Ecto neural progenitor cell (in vitro differentiated cells): ENCODE results near the gene LZTR1.

Source experiments
- DNase-seq: peaks from one replicate; pipeline ENCODE4 v3.0.0-alpha.2; 2018; ENCODE audit warnings: low spot score

LZTR1 gene

GRCh38 chr22:20980938-20981722, 967 bp upstream of the LZTR1 start:
- DNase-seq: no peak

GRCh38 chr22:20982563-20982882, 426 bp downstream of the LZTR1 start:
- no peak for DNase-seq

- DNase-seq: no peak
Measured at GRCh38 chr22:20983081-20983771, 1.1 kb downstream of the LZTR1 start.

DNA sequence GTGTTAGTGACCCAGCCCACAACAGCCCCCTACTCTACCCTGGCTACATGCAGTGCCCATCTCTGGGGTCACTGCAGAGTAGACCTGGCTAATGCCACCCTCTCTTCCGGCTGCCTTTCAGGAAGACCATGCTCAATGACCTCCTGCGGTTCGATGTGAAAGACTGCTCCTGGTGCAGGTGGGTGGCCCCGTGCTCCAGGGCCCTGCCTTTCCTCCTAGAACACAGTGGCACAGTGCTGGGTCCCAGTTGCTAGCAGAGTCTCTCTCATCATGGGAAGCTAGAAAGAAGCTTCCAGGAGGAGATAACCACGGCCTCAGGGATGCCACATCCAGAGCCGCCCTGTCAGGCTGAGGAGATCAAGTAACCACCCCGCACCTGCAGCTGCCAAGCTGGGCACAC, 3.6 kb downstream of the LZTR1 start:
- DNase-seq: no peak

GRCh38 chr22:20986365-20986764, 4.3 kb downstream of the LZTR1 start:
- no peak for DNase-seq

- no peak for DNase-seq
Measured at GRCh38 chr22:20987375-20987774, 5.3 kb downstream of the LZTR1 start.

DNA sequence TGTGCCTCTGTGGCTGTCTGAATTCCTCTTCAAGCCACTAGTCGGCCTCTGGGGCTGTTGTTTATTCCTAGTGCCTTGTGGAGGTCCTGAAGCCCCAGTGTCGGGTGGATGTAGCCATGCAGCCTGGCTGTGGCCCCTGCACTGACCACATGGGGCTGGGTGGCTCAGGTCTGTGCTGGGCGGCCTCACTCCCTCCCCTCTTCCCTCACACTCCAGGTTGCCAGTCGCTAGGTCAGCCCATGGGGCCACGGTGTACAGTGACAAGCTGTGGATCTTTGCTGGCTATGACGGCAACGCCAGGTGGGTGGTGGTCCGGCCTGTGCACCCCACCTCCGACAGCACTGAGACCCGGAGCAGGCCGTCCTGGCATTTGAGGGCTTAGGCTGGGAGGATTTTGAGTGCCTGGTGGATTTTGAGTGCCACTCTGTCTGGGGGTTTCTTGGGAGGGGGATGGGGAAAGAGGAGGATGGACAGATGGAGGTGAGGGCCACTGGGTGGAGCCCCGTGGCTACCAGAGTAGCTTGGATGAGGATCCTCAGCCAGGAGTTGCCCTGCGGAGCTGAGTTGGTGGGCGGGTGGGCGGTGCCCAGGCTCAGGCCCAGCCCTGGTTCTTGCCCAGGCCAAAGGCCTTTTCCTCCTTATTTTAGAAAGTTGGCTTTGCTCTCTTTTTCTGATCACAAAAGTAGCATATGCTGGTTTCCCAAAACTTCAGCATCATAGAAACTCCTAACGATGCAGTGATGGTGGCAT, 6.7 kb downstream of the LZTR1 start:
- no peak for DNase-seq

DNA sequence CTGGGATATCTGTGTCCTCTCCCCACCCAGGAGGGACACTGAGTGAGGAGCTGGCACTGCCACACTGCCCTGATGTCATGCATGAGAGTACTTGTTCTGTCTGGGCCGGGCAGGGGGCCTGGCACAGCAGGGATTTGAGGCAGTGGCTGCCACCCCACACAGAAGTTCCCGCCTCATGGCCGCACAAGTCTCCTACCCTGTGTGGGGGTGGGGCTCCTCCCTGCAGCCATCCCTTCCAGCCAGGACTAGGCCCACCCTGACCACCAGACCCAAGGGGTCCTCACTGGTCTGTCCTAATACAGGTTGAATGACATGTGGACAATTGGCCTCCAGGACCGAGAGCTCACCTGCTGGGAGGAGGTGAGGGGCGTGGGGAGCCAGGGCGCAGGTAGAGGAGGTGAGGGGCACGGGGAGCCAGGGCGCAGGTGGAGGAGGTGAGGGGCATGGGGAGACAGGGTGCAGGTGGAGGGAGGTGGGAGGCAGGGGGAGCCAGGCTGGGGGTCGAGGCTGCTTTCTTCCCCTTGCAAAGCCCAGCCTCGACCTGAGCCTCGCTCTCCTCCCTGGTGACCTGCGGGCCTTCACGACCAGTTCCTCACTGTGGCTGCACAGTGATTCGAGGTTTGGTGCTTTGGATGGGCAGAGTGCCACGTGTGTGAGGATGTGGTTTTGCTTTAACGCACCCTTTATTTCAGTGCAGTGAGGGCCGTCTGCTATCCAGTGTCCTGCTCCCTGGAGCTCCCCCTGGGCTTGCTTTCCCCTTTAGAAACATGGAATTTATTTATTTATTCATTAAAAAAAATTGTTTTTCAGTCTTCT, 7.4 kb downstream of the LZTR1 start:
- no peak for DNase-seq

GRCh38 chr22:20990184-20991180, 8.4 kb downstream of the LZTR1 start:
- DNase-seq: no peak

DNA sequence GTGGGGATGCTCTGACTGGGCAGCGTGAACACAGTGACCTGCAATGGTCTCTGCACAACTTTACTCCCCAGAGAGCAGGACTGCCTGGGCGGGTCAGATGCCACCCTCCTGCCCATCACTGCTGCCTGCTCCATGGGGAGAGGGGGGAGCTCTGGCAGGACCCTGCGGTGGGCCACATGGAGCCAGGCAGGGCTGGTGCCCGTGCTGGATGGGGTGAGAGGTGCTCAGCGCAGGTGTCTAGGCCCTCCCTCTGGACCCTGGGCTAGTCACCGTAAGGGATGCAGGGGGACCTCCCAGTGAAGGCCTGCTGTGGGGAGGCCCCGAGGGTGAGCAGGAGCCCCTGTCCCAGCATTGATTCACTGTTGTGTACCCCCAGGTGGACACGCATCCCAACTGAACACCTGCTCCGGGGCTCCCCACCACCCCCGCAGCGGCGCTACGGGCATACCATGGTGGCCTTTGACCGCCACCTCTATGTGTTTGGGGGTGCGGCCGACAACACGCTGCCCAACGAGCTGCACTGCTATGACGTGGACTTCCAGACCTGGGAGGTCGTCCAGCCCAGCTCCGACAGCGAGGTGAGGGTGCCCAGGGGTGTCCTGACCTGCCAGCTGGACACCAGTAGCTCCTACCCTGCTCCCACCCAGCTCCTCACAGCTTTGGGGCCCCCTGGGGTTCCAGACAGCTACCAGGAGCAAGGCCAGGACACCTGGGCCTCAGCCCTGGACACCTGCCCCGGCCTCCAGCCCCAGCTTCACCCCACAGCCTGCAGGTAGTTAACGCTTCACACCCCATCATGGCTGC, 9.4 kb downstream of the LZTR1 start:
- no peak for DNase-seq

- DNase-seq: no peak
Measured at GRCh38 chr22:20992056-20992442, 10.0 kb downstream of the LZTR1 start.

- DNase-seq: no peak
Measured at GRCh38 chr22:20992456-20993303, 10.6 kb downstream of the LZTR1 start.

- no peak for DNase-seq
Measured at GRCh38 chr22:20993304-20994127, 11.4 kb downstream of the LZTR1 start.

DNA sequence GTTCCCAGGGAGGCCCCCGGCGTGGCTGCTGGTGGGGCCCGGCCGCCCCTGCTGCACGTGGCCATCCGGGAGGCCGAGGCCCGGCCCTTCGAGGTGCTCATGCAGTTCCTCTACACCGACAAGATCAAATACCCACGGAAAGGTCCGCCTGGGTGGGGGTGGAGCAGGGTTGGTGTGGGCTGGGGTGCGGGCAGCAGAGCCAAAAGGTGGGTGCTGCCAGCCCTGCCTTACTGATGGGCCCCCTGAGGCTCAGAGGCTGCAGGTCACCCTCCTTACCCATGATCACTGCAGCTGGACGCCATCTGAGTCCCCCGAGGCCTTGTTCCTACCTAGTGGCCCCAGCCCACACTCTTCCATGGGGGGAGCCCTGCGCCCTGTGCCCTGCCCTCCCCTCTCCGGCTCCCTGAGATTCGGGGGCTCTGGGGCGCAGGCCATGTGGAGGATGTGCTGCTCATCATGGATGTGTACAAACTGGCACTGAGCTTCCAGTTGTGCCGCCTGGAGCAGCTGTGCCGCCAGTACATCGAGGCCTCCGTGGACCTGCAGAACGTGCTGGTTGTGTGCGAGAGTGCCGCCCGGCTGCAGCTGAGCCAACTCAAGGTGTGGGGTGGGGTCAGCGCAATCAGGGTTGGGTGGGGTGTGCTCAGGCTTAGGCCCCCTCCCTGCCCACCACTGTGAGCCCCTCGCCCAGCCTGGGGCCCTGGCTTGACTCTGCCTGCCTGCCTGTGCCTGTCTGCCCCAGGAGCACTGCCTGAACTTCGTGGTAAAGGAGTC, 12.2 kb downstream of the LZTR1 start:
- DNase-seq: no peak

DNA sequence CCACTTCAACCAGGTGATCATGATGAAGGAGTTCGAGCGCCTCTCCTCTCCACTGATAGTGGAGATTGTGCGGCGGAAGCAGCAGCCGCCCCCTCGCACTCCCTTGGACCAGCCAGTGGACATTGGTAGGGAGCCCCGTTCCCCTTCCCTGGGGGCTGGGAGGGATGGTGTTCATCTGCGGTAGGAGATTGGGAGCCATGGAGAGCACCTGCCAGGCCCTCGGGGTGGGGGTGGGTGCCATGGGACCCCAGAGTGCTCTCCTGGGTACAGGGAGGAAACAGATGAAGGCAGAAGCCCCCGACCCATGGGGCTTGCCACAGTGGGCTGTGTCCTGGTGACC, 12.8 kb downstream of the LZTR1 start:
- no peak for DNase-seq

DNA sequence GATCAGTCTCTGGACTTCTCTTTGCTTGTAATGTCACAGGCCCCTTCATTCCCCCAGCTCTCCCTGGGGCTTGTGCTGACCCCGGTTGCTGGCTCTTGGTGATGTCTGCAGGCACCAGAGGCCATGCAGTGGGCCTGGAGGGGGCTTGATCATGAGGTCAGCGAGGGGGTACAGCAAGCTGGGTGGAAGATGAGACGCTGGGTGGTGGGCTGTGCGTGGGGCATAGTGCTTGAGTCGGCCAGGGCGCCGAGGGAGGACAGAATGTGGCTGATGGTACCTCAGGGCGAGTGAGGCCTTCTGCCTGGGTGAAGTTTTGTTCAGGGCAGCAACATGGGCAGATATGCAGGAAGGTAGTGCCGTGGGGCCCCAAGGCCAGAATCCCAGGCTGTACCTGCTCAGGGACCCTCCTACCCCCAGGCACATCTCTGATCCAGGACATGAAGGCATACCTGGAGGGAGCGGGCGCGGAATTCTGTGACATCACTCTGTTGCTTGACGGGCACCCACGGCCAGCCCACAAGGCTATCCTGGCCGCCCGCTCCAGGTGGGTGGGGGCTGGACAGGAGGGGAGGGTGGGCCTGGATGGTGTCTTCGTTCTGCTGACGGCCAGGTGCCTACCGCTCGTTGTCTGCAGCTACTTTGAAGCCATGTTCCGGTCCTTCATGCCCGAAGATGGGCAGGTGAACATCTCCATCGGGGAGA, 13.4 kb downstream of the LZTR1 start:
- no peak for DNase-seq

- no peak for DNase-seq
Measured at GRCh38 chr22:20996031-20996410, 13.9 kb downstream of the LZTR1 start.
